NCI-H345 (cell line): ENCODE data around the gene CADPS.
A peak's percentile ranks its signal among the peaks of the same experiment; 100 is the strongest.

Experiments used
- DNase-seq: peaks from one replicate; lab custom pipeline; 2025; lab: John Stamatoyannopoulos, UW

Gene CADPS

GRCh38 chr3:62873761-62874710 is 1.2 kb downstream of the CADPS start:
- peak; percentile 75 for DNase-seq

GRCh38 chr3:62873451-62873760 is 1.8 kb downstream of the CADPS start:
- DNase-seq = no peak

GRCh38 chr3:62872318-62872717 is 2.9 kb downstream of the CADPS start:
- DNase-seq = no peak

- no peak for DNase-seq
Measured at GRCh38 chr3:62870321-62870720, 4.9 kb downstream of the CADPS start.

GRCh38 chr3:62863648-62864047 is 11.6 kb downstream of the CADPS start:
- DNase-seq = no peak

- no peak for DNase-seq
Measured at GRCh38 chr3:62859203-62859791, 15.9 kb downstream of the CADPS start.

GRCh38 chr3:62845996-62846395 is 29.2 kb downstream of the CADPS start:
- DNase-seq = no peak

GRCh38 chr3:62843508-62843907 is 31.7 kb downstream of the CADPS start:
- no peak for DNase-seq

GRCh38 chr3:62839748-62840147 is 35.5 kb downstream of the CADPS start:
- no peak for DNase-seq

- no peak for DNase-seq
Measured at GRCh38 chr3:62837145-62837787, 38.0 kb downstream of the CADPS start.

- DNase-seq = no peak
Measured at GRCh38 chr3:62835554-62836236, 39.5 kb downstream of the CADPS start.

- DNase-seq = no peak
Measured at GRCh38 chr3:62833538-62833937, 41.7 kb downstream of the CADPS start.

GRCh38 chr3:62832553-62832952 is 42.7 kb downstream of the CADPS start:
- DNase-seq = no peak

GRCh38 chr3:62830727-62831322 is 44.4 kb downstream of the CADPS start:
- no peak for DNase-seq

- no peak for DNase-seq
Measured at GRCh38 chr3:62827550-62827949, 47.7 kb downstream of the CADPS start.

- no peak for DNase-seq
Measured at GRCh38 chr3:62824965-62825592, 50.1 kb downstream of the CADPS start.

GRCh38 chr3:62823461-62824050 is 51.7 kb downstream of the CADPS start:
- DNase-seq = no peak

- DNase-seq = no peak
Measured at GRCh38 chr3:62822905-62823304, 52.3 kb downstream of the CADPS start.

- DNase-seq = peak; percentile 33
Measured at GRCh38 chr3:62818347-62818746, 56.9 kb downstream of the CADPS start.

GRCh38 chr3:62817678-62818077 is 57.5 kb downstream of the CADPS start:
- no peak for DNase-seq

GRCh38 chr3:62815981-62816380 is 59.2 kb downstream of the CADPS start:
- no peak for DNase-seq
